Umbilical cord (tissue), 2 donors: Measurements from ENCODE around the gene ANKRD66. TPM values are rescaled to one million over a fixed set of nuclear protein-coding genes. Genes with fewer than 3 reads are reported as not detected.

Source experiments
- DNase-seq: peaks from one replicate; pipeline ENCODE4 v3.0.0-alpha.2; 2015; ENCODE audit warnings: low spot score
- total RNA-seq: library from RNA; depleted of rRNA; stranded (reverse); fragments of >200 nt; gene quantifications from one replicate; pipeline ENCODE4 v1.2.3, GENCODE V29; 2014; ENCODE audit warnings: low replicate concordance; ENCODE audit not compliant: insufficient read depth

ANKRD66 gene
- total RNA-seq, 1 donor from 2014 or later, result 9.4 TPM

DNA sequence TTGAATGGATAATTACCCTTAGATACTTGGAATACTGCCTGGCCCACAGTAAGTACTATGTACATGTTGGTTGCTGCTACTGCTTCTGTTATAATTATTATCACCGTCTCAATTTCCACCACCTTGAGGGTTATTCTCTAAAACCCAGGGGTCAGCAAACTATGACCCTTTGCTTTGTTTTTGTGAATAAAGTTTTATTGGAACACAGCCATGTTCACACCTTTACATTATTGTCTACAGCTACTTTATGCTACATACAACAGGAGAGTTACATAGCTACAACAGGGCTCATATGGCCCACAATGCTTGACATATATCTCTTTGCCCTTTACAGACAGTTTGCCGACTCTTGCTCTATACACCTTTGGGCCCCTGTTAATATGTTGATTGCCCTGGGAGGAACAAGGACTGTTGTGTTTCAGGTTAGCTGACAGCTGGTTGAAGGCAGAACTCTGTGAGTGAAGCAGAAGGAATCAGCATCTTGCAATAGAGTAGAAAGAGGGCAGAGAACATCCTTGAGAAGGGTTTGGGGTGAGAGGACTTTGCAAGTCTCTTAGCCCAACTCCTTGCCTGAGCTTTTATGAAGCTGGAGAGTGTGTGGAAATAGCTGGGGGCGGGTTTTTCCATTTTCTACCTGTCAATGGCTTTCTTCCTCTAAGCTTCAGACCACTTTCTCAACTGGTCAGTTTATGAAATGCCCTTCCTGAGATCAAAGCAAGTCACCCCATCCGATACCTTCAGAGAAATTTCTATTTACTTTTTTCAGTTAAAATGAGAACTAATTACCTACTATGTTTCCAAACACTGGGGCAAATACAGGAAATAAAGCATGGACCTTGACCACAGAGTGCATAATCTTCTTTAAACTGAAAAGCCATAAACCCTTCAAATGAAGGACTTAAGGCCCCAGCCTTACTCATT is 43.0 kb downstream of the ANKRD66 start:
- no peak for DNase-seq

DNA sequence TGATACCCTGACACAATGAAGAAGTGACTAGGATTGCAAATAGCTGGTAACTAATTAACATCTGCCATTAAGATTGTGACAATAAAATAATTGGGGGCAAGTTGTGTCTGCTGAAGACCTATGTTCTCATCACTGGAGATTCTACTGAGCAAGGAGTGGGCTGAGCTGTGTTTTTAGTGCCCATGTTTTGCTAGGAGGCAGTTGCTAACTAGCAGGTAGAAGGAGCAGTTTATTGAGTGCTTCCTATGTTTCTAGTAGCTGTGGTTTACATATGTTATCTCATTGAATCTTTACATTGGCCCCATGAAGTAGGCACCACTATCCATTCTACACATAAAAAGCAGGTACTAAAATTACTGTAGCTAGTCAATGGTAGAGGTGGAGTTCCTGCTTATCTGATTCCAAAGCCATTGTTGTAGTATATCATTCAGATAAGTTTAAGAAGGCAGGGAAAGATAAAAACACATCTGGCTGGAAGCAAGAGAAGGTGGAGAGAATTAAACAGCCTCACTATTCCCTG is 43.7 kb downstream of the ANKRD66 start:
- DNase-seq, result no peak

DNA sequence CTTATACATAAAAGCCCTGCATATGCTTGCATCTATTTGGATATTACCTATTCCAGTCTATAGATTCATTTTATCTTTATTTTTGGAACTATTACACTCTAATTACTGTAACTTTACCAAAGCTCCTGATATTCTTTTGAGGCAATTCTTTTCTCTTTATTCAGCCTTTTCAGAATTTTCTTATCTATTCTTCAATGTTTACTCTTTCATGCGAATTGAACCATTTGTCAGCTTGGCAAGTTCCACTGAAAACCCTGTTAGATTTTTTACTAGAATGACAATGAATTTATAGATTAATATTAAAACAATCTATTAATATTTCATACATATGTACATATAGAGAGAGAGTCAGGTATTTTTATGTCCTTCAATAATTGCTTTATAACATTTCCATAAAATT is 45.9 kb downstream of the ANKRD66 start:
- DNase-seq, result no peak

DNA sequence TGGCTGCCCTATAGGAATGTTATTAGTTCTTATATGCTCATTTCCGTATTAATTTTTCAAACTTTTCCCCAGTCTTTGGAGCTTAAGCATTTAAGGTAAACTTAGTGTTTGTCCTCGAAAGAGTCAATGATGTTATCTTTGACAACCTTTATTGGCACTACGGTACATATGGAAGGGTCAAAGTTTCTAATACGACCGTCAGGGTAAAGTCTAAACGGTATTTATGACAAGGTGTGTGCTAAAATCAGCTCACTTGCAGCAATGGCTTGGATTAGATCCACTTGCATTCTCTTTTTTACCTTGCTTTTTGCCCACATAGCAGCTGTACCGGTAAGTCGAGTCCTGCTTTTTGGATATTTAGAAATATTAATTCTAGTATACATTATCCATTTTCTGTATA is 46.4 kb downstream of the ANKRD66 start, which contains the start of gene MEP1A:
Gene MEP1A, plus strand, starts transcription at position 252 of the 400 bp plus-strand sequence. Its CDS starts 10 bp downstream, at position 262.
- DNase-seq, result no peak

DNA sequence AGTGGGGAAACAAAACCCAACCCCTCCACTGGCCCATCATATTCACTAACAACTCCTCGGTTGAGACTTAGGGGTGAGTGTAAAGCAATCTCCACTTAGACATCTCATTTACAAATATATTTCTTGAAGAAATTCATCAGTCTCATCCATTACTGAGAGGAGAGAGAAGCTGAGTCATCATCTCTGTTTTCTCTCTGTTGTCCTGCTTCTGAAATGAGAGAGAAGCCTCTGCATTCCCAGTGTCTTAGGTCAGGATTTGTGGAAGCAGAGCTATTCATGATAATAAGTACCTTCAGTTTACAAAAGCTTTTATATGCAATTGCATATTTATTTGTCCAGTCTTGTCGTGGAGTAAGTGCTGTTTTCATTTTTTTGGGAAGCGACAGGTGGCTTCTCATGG is 47.3 kb downstream of the ANKRD66 start:
- no peak for DNase-seq

DNA sequence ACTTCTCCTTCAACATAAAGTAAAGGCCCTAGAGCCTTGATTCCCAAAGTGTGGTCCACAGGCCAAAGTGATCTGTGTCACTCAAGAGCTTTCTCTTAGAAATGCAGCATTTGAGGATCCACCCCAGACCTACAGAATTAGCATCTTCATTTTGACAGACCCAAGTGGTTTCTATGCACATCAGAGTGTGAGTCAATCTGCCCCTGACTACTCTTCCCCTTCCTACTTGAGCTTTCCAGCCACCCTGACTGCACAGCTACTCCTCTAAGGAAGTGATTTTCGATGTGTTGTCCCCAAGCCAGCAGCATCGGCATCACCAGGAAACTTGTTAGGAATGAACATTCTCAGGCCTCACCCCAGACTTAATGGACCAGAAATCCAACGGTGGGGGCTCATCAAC is 49.1 kb downstream of the ANKRD66 start:
- DNase-seq, result no peak

DNA sequence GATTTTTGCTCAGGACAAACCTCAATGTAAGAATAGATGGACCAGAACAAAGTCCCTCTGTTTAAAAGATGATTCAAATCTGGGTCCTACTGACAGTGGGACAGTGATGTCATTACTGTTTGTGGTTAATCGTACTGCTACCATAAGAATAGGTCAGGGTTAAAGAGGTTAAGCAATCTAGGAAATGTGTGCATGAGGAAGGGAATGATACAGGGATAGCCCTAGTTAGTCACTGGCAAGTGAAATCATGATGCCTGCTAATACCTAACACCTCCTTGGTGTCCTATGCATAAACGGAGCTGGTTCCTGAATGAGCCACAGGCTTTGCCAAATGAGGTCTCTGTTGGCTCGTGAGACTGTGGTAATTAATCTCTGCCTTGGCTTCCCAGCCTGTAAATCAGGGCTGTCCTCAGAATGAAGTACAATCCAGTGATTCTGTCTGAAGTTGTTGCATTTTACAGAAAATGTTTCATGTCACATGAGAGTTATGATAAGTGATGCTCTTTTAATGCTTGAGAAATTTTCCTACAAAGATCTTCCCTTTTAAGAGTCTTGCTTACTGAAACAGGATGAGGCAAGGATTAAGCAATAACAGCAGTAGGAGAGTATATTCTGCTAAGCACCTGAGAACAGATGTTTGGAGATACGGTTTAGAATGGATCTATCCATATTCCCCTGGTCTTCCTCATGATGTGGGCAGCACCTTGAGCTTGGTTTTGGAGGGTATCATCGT is 50.3 kb downstream of the ANKRD66 start:
- no peak for DNase-seq

DNA sequence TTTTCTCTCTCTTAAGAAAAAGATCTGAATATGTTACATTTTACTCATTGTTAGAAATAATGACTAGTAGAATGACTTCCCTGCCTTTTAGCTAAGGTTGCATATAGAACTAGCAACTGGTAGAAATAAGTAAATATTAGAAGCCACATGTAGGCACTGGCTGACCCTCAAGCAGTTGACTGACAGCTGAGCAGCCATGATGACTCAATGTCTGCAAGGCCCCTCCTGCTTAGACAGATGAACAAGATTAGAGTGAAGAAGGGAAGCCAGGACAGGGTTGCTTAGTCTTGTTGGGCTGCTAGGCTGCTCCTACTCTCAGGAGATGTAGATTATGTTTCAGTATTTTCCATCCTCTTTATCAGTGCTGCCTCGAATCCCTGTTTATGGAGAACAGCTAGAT is 52.9 kb downstream of the ANKRD66 start:
- no peak for DNase-seq

DNA sequence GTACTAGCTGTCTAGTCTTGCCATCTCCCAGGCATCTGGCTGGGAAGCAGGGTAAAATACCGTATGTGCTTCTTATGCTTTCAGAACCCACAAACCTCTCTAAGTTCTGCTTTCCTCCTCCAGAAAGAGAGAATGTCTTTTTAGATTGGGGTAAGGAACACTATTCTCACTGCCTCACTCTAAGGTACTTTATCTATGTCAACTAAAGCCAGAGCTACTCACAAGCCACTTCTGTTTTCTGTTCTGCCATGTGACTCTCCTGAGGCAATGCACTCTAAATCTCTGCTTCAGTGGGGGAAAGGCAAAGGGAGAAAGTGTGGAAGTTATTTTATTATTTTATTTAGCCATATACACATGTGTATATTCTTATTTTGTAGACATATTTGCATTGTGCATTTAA is 62.1 kb downstream of the ANKRD66 start:
- no peak for DNase-seq

Other genes starting within 250 kb of the ANKRD66 start
- gene CYP39A1, start 94.1 kb upstream of the ANKRD66 start, total RNA-seq, result 11.8 TPM
- 11.6 TPM for gene SLC25A27, start 94.0 kb upstream of the ANKRD66 start, total RNA-seq
- gene TDRD6, start 59.0 kb upstream of the ANKRD66 start, total RNA-seq, result 6.7 TPM
- 0.48 TPM for gene PLA2G7, start 11.6 kb upstream of the ANKRD66 start, total RNA-seq
- gene MEP1A, start 46.5 kb downstream of the ANKRD66 start, total RNA-seq, result 2.2 TPM
- 2.2 TPM for gene ADGRF5, start 175.0 kb downstream of the ANKRD66 start, total RNA-seq